IMR-90 (cell line): Measurements from ENCODE around the gene NGEF.

Experiments
- BHLHE40 ChIP-seq: fragments of 150-350 bp; IDR thresholded peaks from 2 replicates; pipeline ENCODE4 v1.6.1; 2016; ENCODE audit warnings: mild to moderate bottlenecking, low read depth, low read length
- MAFK ChIP-seq: IDR thresholded peaks from 2 replicates; pipeline ENCODE4 v1.6.1; 2012; ENCODE audit warnings: low read depth, low read length, improper control_type of control experiment
- POLR2A ChIP-seq: IDR thresholded peaks from 2 replicates; pipeline ENCODE4 v1.6.1; 2012; ENCODE audit warnings: mild to moderate bottlenecking, low read depth, low read length
- TF ChIP-seq, protein P1 (sequence below): conservative IDR thresholded peaks from 2 replicates; pipeline ENCODE4 v1.5.1; 2012; ENCODE audit warnings: mild to moderate bottlenecking, low read depth, low read length, improper control_type of control experiment

DNA sequence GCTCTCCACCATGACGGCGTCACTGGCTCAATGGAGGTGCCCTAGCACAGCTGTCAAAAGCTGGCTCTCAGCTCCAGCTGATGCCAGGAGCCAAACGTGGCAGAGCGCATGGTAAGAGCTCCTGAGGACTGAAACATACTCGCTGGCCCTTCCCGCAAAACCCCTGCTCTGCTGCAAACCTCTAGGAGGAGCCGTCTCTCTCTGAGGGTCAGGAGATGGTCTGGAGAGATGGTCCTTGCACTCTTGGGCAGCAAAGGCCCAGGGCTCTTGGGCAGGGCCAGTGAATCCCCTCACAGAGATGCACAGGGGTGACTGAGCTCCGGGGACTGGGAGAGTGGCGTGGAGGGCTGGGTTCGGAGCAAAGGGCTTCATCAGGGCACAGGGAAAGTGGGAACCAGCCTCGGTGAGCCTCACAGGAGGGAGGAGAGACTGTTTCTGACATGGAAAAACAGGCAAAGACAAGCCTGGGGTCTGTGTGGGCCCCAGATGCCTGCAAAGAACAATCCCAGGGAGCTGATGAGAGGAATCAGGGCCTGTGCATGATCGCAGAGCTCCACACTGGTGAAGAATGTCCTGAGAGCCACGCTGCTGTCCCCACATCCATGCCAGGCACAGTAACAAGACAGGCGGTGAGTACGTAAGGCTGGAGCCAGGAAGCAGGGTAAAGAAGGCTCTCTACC, 125.7 kb downstream of the NGEF start:
- no peak for TF ChIP-seq MAFK
- TF ChIP-seq POLR2A, result no peak
- no peak for TF ChIP-seq BHLHE40
- TF ChIP-seq, protein P1, sequence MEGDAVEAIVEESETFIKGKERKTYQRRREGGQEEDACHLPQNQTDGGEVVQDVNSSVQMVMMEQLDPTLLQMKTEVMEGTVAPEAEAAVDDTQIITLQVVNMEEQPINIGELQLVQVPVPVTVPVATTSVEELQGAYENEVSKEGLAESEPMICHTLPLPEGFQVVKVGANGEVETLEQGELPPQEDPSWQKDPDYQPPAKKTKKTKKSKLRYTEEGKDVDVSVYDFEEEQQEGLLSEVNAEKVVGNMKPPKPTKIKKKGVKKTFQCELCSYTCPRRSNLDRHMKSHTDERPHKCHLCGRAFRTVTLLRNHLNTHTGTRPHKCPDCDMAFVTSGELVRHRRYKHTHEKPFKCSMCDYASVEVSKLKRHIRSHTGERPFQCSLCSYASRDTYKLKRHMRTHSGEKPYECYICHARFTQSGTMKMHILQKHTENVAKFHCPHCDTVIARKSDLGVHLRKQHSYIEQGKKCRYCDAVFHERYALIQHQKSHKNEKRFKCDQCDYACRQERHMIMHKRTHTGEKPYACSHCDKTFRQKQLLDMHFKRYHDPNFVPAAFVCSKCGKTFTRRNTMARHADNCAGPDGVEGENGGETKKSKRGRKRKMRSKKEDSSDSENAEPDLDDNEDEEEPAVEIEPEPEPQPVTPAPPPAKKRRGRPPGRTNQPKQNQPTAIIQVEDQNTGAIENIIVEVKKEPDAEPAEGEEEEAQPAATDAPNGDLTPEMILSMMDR, result 0 out of 2 replicates have a peak, but pooled peaks have one; percentile 14
